ENCODE measurements around the gene SLC35F2.
"Not testable (repeated sequence)": the region's sequence is repeated elsewhere in the genome, so short reads cannot be mapped to it uniquely, and the experiment has no call there.

The SLC35F2 gene

DNA sequence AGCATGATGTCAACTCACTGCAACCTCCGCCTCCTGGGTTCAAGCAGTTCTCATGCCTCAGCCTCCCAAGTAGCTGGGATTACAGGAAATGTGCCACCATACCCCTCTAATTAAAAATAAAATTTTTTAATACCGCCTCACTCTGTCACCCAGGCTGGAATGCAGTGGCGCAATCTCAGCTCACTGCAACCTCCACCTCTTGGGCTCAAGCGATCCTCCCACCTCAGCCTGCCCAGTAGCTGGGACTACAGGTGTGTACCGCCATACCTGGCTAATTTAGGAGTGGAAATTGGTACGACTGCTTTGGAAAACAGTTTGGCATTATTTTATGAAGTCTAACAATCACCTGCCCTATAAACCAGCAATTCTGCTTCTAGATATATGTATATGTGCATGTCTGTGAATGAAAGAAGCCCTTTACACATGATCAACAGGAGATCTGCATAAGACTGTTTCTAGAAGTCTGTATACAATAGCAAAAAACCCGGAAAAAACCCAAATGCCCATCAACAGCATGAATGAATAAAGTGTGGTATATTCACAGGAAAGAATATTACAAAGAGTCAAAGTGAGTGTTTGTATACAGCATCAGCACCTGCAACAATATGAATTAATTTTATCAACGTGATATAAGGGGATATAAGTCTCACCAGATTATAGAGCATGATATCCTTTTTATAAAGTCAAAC is 16.0 kb downstream of the SLC35F2 start:
- no peak for DNase-seq (ENCODE audit: low spot score)

GRCh38 chr11:107840129-107840484 is 18.5 kb downstream of the SLC35F2 start:
- no peak for DNase-seq (ENCODE audit: low spot score)

- DNase-seq (ENCODE audit: low spot score) = no peak
These were observed 21.7 kb downstream of the SLC35F2 start for GRCh38 chr11:107836851-107837250.

GRCh38 chr11:107834995-107835394 is 23.6 kb downstream of the SLC35F2 start:
- DNase-seq (ENCODE audit: low spot score) = no peak

DNA sequence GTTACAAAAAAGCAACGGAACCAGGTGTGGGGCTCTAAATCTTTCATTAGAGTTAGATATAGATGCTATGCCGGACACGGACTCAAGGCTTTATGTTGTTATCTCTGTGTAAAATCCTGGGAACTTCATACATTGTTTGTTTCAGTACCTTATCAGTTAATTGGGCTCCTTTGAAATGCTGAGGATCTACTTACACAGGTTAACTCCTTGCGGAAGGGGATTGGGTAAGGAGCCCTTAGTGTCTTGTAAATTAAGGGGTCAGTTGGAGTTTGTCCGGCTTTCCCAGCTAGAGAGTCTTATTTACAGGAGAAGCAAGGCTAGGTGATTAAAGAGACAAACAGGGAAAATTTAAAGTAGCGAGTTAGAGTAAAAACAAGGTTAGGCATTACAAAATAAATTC is 24.7 kb downstream of the SLC35F2 start:
- not testable (repeated sequence) for DNase-seq (ENCODE audit: low spot score)

DNA sequence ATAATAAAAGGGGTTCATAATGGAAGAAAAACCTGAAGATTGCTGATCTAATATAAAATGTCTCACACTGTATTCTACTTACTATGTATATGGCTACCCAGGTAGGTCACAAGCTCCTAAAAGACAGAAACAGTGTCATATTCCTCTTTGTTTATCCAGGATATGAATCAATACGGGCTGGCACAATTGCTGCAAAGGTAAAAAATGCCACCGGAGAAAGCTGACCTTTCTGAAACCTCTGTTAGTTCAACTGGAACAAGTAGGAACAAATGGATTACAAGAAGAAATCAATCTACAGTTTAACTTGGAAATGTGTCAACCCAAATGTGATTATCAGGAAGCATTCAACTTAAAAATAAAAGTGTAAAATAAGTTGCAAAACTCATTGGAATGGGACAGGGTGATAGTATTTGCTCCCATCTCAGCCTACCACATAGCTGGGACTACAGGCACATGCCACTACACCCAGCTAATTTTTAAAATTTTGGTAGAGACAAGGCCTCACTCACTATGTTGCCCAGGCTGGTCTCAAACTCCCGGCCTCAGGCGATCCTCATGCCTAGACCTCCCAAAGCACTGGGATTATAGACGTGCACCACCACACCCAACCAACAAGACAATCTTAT is 27.6 kb downstream of the SLC35F2 start:
- no peak for DNase-seq (ENCODE audit: low spot score)

DNA sequence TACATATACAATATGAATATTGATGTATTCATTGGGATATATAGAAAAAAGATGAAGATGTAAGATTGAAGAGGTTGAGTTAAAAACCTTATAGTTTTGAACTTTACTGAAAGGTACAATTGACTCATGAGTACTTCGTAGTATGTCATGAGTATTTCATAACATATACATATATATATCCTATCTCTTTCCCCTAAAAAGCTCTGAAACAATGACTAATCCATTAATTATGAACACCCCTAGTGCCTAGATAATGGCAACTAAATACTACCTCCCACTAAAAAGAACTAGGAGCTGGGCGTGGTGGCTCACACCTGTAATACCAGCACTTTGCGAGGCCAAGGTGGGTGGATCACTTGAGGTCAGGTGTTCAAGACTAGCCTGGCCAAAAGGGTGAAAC is 31.5 kb downstream of the SLC35F2 start:
- DNase-seq (ENCODE audit: low spot score) = no peak

GRCh38 chr11:107825875-107826274 is 32.7 kb downstream of the SLC35F2 start:
- DNase-seq (ENCODE audit: low spot score) = no peak

GRCh38 chr11:107824668-107825369 is 33.8 kb downstream of the SLC35F2 start:
- DNase-seq (ENCODE audit: low spot score) = no peak

GRCh38 chr11:107821199-107821927 is 37.2 kb downstream of the SLC35F2 start:
- no peak for DNase-seq (ENCODE audit: low spot score)

- DNase-seq (ENCODE audit: low spot score) = no peak
These were observed 39.1 kb downstream of the SLC35F2 start for GRCh38 chr11:107819361-107820014.

GRCh38 chr11:107818491-107818890 is 40.1 kb downstream of the SLC35F2 start:
- DNase-seq (ENCODE audit: low spot score) = no peak

GRCh38 chr11:107816028-107816427 is 42.6 kb downstream of the SLC35F2 start:
- DNase-seq (ENCODE audit: low spot score) = no peak

DNA sequence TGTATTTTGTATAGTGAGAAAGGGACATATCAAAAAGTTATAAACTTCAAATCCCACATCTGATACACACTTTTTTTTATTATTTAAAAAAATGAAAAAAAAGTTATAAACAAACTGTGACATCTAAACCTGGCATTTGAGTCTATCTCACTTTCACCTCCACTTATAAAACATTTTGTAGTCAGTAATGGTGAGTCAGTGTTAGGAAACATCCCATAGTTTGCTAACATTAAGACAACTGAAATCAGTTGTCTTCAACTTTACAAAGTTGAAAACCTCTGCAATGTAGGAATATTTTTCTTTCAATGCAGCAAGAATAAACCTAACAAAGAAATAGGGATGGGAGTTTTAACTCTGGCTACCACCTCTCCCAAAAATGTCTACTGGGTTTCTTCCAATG is 47.7 kb downstream of the SLC35F2 start:
- DNase-seq (ENCODE audit: low spot score) = no peak

DNA sequence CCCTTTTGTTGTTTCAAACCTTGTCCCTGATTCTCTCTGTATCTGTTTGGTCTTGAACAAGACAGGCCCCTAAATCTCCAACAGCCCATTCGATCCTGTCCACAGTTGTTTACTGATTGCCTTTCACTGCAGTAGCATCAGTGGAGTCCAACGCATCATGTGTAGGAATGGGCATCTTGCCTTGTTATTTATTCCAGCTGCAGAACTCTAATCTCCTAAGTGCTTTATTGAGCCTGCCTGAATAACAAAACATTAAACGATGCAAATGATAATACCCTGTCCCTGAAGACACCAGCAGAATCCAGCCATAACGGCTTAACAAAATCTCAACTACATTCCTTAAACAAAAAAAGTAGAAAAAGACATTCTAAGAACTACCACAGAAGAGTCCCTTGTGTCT is 50.1 kb downstream of the SLC35F2 start:
- no peak for DNase-seq (ENCODE audit: low spot score)

DNA sequence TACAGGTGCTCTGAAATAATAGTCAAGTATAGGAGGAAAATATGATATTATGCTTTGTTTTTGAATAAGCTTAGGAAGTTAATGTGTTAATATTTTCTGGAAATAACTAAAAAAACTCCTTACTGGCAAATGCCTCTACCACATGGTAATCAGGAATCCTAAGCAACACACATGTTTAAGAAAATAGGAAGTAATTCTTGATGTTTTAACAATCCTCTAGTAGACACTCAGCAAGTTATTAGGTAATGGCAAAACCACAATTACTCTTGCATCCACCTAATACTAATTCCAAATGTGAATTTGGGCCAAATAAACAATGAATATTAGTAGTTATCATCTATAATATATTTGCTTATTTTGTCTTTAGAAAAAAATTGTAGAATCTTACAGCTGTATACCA is 53.6 kb downstream of the SLC35F2 start:
- DNase-seq (ENCODE audit: low spot score) = no peak

GRCh38 chr11:107804211-107804610 is 54.4 kb downstream of the SLC35F2 start:
- no peak for DNase-seq (ENCODE audit: low spot score)

GRCh38 chr11:107801641-107802040 is 56.9 kb downstream of the SLC35F2 start:
- DNase-seq (ENCODE audit: low spot score) = no peak

GRCh38 chr11:107799218-107799859 is 59.2 kb downstream of the SLC35F2 start:
- DNase-seq (ENCODE audit: low spot score) = peak; percentile 26

DNA sequence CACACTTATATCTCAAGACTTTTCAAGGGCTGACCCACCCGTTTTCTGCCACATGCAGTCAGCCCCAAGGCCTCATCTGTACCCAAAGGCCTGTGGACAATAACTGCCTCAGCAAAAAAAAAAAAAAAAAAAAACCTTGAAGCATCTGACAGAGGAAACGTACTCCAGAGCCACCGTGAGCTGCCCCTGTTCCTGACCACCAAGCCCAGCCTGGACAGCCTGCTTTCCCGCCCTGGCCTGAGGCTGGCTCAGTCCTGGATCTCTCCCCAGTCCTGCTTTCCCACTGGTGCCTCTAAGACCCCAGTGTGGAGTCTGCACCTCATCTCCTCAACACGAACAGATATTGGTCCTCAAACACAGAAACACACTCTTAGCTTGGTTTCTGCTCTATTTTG is 66.5 kb downstream of the SLC35F2 start:
- no peak for DNase-seq (ENCODE audit: low spot score)

- DNase-seq (ENCODE audit: low spot score) = no peak
These were observed 67.1 kb downstream of the SLC35F2 start for GRCh38 chr11:107791343-107792048.

Data from SK-N-DZ (cell line).